Measurements from ENCODE around the gene ZNF425.

DNA sequence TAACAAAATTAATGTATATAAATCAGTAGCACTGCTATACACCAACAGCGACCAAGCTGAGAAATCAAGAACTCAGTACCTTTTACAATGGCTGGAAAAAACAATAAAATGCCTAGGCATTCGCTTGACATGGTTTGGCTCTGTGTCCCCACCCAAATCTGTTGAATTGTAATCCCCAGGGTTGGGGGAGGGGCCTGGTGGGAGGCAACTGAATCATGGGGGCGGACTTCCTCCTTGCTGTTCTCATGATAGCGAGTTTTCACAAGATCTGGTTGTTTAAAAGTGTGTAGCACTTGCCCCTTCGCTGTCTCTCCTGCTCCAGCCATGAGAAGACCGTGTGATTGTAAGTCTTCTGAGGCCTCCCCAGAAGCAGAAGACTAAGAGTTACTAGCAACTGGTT, 44.2 kb downstream of the ZNF425 start:
- TF ChIP-seq, protein P1, sequence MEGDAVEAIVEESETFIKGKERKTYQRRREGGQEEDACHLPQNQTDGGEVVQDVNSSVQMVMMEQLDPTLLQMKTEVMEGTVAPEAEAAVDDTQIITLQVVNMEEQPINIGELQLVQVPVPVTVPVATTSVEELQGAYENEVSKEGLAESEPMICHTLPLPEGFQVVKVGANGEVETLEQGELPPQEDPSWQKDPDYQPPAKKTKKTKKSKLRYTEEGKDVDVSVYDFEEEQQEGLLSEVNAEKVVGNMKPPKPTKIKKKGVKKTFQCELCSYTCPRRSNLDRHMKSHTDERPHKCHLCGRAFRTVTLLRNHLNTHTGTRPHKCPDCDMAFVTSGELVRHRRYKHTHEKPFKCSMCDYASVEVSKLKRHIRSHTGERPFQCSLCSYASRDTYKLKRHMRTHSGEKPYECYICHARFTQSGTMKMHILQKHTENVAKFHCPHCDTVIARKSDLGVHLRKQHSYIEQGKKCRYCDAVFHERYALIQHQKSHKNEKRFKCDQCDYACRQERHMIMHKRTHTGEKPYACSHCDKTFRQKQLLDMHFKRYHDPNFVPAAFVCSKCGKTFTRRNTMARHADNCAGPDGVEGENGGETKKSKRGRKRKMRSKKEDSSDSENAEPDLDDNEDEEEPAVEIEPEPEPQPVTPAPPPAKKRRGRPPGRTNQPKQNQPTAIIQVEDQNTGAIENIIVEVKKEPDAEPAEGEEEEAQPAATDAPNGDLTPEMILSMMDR (IDR thresholded peaks at IDR 0.05), result no peak
- TF ChIP-seq POLR2A (IDR thresholded peaks at IDR 0.05), result no peak

Data from uterus (tissue), 2 donors.